Suprapubic skin (tissue), 3 donors: Measurements from ENCODE around the gene RAD51C.

Experiments
- CTCF ChIP-seq, 2 donors: fragments of 200-600 bp in 1 of 2; fragments of 450-650 bp in 1 of 2; sonication (generic) in 1 of 2; IDR thresholded peaks; one replicate each; pipeline ENCODE4 v1.5.1; 2016 to 2019; ENCODE audit warnings: antibody characterized with exemption in 2 of 2, mild to moderate bottlenecking in 1 of 2, moderate library complexity in 1 of 2
- EP300 ChIP-seq: sonication (generic); formaldehyde crosslinking; IDR thresholded peaks from one replicate; pipeline ENCODE4 v1.6.1; 2017; ENCODE audit warnings: antibody characterized with exemption
- POLR2A ChIP-seq, 2 donors: fragments of 450-650 bp; IDR thresholded peaks; one replicate each; pipeline ENCODE4 v1.6.1; 2017; ENCODE audit warnings: antibody characterized with exemption in 2 of 2, mild to moderate bottlenecking in 2 of 2, moderate library complexity in 2 of 2

DNA sequence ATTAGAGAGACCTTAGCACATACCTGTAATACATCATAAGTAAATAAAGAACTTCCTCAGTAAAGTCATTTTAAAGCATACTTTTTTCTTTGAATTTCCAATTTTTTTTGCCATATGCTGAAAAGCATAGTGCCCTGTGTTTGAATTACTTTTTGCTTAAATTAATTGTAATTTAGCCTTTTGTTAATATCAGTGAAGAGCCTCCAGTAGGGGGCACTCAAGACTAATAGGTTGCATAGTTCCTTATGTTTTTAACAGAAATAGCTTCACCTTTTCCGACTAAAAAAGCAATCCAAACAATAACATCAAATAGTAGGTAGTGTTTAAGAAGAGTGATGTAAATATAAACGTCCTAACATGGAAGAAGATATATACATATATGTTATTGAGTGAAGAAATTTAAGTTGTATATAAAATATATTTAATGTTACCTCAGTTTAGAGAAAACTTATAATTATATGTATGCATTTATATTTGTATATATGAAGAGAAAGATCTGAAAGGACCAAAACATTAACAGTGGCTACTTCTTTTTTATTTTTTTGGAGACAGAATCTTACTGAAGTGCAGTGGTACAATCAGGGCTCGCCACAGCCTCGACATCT is 18.6 kb downstream of the RAD51C start:
- peak; percentile 40 to 54 for TF ChIP-seq CTCF (IDR thresholded peaks at IDR 0.05)
- no peak for TF ChIP-seq POLR2A (IDR thresholded peaks at IDR 0.05)
- TF ChIP-seq EP300: no peak
